Erythroblast (primary cell): ENCODE results near the gene LYST.

Experiments
- GATA1 ChIP-seq: IDR thresholded peaks from 2 replicates; pipeline ENCODE4 v1.6.1; 2011; ENCODE audit warnings: low read depth, mild to moderate bottlenecking, control low read depth, low read length, moderate library complexity
- POLR2A ChIP-seq: IDR thresholded peaks from 2 replicates; pipeline ENCODE4 v1.6.1; 2011; ENCODE audit warnings: mild to moderate bottlenecking, low read length

DNA sequence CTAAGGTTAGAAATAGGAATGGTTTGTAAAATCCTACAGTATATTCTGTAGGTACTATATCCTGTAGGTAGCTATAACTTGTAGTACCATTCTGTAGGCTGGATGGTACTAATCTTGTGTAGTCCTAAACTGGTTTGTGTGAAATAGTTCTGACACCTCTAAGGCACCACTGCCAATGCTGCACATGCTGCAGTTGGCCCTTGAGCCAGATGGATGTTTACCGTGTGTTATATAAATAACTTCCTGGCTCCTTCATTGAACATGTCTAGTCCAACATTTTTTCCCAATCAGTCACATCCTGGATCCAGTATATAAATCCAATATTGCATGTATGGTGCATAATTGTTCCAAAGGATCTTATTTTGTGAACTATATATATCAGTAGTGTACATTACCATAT lies 127.6 kb downstream of the LYST start:
- TF ChIP-seq POLR2A (no peak), GATA1 (no peak)
